ENCODE results near the gene GOLGA5. TPM values are rescaled to one million over a fixed set of nuclear protein-coding genes. Genes with fewer than 3 reads are reported as not detected.
A peak's percentile ranks its signal among the peaks of the same experiment; 100 is the strongest.

GOLGA5 gene
- total and polyA plus RNA-seq, 8 donors = 35.7 to 39.9 (median 36.9) TPM

GRCh38 chr14:92781350-92781749 lies 12.8 kb upstream of the GOLGA5 start:
- H3K9me3 ChIP-seq = no peaks in the 10 kb centered on the region
- no peaks in the 10 kb centered on the region for H3K27me3 ChIP-seq
- H3K27ac ChIP-seq = no peak overlapping the region
- peaks cover 0 to 4% of the 10 kb centered on the region in 2 donors for H3K4me1 ChIP-seq
- no peak for TF ChIP-seq CTCF (IDR thresholded peaks at IDR 0.05)
- DNase-seq (no peak), ATAC-seq (no peak)
- intact Hi-C loops (cut with DNase I) = loop anchor here in 1 of 2 donors (10.0 kb wide), 1 partner anchor 67 kb away; no protein-coding TSS in a partner anchor
- no peak overlapping the region for H3K4me3 ChIP-seq
- H3K36me3 ChIP-seq = no peaks in the 10 kb centered on the region

- Histone ChIP-seq H3K27me3 (no peaks in the 10 kb centered on the region), H3K27ac (no peak overlapping the region), H3K4me1 (peaks cover 0 to 5% of the 10 kb centered on the region in 2 donors), H3K36me3 (no peaks in the 10 kb centered on the region), H3K9me3 (peaks cover 0 to 6% of the 10 kb centered on the region in 2 donors), H3K4me3 (no peak overlapping the region)
- intact Hi-C loops (cut with DNase I) = loop anchor here (2.0 to 10.0 kb wide), 2 partner anchors 69 kb away; no protein-coding TSS in a partner anchor
- peak in 2 of 4 donors; percentile 54 to 62 for DNase-seq
- peak; percentile 46 to 58 for TF ChIP-seq CTCF (IDR thresholded peaks at IDR 0.05)
- peak; percentile 83 for ATAC-seq
Observed at GRCh38 chr14:92783813-92784431, 10.2 kb upstream of the GOLGA5 start.

- H3K9me3 ChIP-seq = peaks cover 0 to 21% of the 10 kb centered on the region in 2 donors
- ATAC-seq = peak; percentile 73
- no peak for TF ChIP-seq CTCF (IDR thresholded peaks at IDR 0.05)
- H3K4me1 ChIP-seq = peaks cover 0 to 5% of the 10 kb centered on the region in 2 donors
- H3K27me3 ChIP-seq = no peaks in the 10 kb centered on the region
- H3K36me3 ChIP-seq = no peaks in the 10 kb centered on the region
- peak in 1 of 4 donors; percentile 46 for DNase-seq
- H3K4me3 ChIP-seq = no peak overlapping the region
- intact Hi-C loops (cut with DNase I) = loop anchor here in 1 of 2 donors (10.0 kb wide), 1 partner anchor 71 kb away; no protein-coding TSS in a partner anchor
- H3K27ac ChIP-seq = peak overlapping the region; percentile 57 to 75
Observed at GRCh38 chr14:92785667-92786426, 8.3 kb upstream of the GOLGA5 start.

- no peak for TF ChIP-seq CTCF (IDR thresholded peaks at IDR 0.05)
- Histone ChIP-seq H3K27me3 (no peaks in the 10 kb centered on the region), H3K27ac (peak overlapping the region; percentile 57 to 75), H3K4me3 (no peak overlapping the region), H3K36me3 (no peaks in the 10 kb centered on the region), H3K4me1 (peaks cover 0 to 5% of the 10 kb centered on the region in 2 donors), H3K9me3 (peaks cover 0 to 21% of the 10 kb centered on the region in 2 donors)
- intact Hi-C loops (cut with DNase I) = loop anchor here in 1 of 2 donors (10.0 kb wide), 1 partner anchor 72 kb away; no protein-coding TSS in a partner anchor
- DNase-seq (no peak), ATAC-seq (no peak)
Observed at GRCh38 chr14:92786427-92786756, 7.7 kb upstream of the GOLGA5 start.

GRCh38 chr14:92787554-92787953 lies 6.6 kb upstream of the GOLGA5 start:
- Histone ChIP-seq H3K9me3 (peaks cover 0 to 21% of the 10 kb centered on the region in 2 donors), H3K4me1 (peaks cover 0 to 5% of the 10 kb centered on the region in 2 donors), H3K27me3 (no peaks in the 10 kb centered on the region), H3K36me3 (no peaks in the 10 kb centered on the region), H3K27ac (no peak overlapping the region), H3K4me3 (no peak overlapping the region)
- intact Hi-C loops (cut with DNase I) = loop anchor here in 1 of 2 donors (10.0 kb wide), 1 partner anchor 73 kb away; no protein-coding TSS in a partner anchor
- ATAC-seq (no peak), DNase-seq (no peak)
- no peak for TF ChIP-seq CTCF (IDR thresholded peaks at IDR 0.05)

All from left lung (tissue), 10 donors.